Measurements from ENCODE around the gene PKNOX2. TPM values are rescaled to one million over a fixed set of nuclear protein-coding genes. Genes with fewer than 3 reads are reported as not detected.
A peak's percentile ranks its signal among the peaks of the same experiment; 100 is the strongest.

The PKNOX2 gene
- total and polyA plus RNA-seq, 2 of the 8 experiments (the other 6 are each of a cell fraction or from before 2014, with no cell fraction given) = 2.0 TPM

DNA sequence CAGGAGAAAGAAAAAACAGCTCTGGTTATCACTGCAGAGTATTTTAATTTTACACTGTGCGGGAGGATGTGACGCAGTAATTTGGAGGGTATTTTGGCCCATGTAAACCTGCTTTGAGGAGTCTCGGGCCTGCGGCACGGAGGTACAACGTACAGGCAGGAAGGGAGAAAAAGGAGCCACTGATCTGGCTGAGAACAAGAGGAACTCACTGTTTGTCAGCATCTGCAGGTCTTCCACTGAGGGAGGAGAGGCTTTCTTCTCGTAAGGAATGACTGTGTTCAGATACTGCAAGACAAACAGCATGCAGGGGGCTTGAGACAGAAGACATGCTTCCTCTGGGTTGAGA lies 287.5 kb downstream of the PKNOX2 start:
- Histone ChIP-seq H3K23me2 (ENCODE audit: low read depth, low read length) (no peaks in the 10 kb centered on the region), H3K23ac (ENCODE audit: insufficient read length) (no peak overlapping the region), H3K4me1 (replicated peaks in 1 of 4; ENCODE audit: control insufficient read depth in 3 of 4, insufficient read depth in 4 of 4, low read length in 3 of 4) (peaks cover 7 to 13% (median 10%) of the 10 kb centered on the region in 4 experiments; a peak in 6 of 7 replicates), H3K9me3 (ENCODE audit: insufficient read depth in 2 of 2, low read depth in 1 of 2, low read length in 1 of 2) (no peaks in the 10 kb centered on the region), H2BK20ac (ENCODE audit: low read length) (peak overlapping the region; percentile 34; the same call in 1 of the 2 replicates), H2BK15ac (ENCODE audit: low read length) (peak overlapping the region; percentile 36; the same call in 1 of the 2 replicates), H2BK5ac (ENCODE audit: low read depth, low read length) (no peak overlapping the region), H3K18ac (ENCODE audit: extremely low read depth, low read length) (peak overlapping the region; percentile 9; the same call in 1 of the 2 replicates), H2BK12ac (ENCODE audit: low read depth, low read length) (no peak overlapping the region), H3K36me3 (ENCODE audit: control insufficient read depth in 2 of 4, insufficient read depth in 4 of 4, low read length in 3 of 4) (peaks cover 0 to 13% (median 2%) of the 10 kb centered on the region in 4 experiments; a peak in 3 of 8 replicates), H3K4me2 (ENCODE audit: insufficient read depth in 1 of 2, low read depth in 2 of 2, low read length in 2 of 2) (peak overlapping the region in 1 of 2 experiments; percentile 33; a peak in 1 of 4 replicates), H3K27me3 (replicated peaks in 1 of 4; ENCODE audit: control insufficient read depth in 3 of 4, extremely low read depth in 1 of 4, insufficient read depth in 3 of 4, low read length in 3 of 4) (no peaks in the 10 kb centered on the region), H2AFZ (ENCODE audit: low read length) (no peak overlapping the region; the same call in 1 of the 2 replicates), H3K79me1 (ENCODE audit: low read depth, low read length) (no peaks in the 10 kb centered on the region), H4K8ac (ENCODE audit: extremely low read depth, insufficient read depth, low read length) (no peak overlapping the region), H4K91ac (replicated peaks; ENCODE audit: insufficient read length, low read length) (peak overlapping the region; percentile 9), H2BK120ac (replicated peaks; ENCODE audit: low read depth, low read length) (no peak overlapping the region), H3K9ac (replicated peaks in 1 of 4; ENCODE audit: extremely low read depth in 1 of 4, low read depth in 3 of 4, low read length in 3 of 4) (no peak overlapping the region), H3K14ac (ENCODE audit: insufficient read length) (no peak overlapping the region), H4K20me1 (replicated peaks in 1 of 2; ENCODE audit: control insufficient read depth in 1 of 2, insufficient read depth in 2 of 2, low read length in 2 of 2) (no peaks in the 10 kb centered on the region), H3K79me2 (ENCODE audit: control insufficient read depth in 1 of 2, insufficient read depth in 2 of 2, low read length in 2 of 2) (no peaks in the 10 kb centered on the region), H3K4ac (replicated peaks; ENCODE audit: insufficient read length, low read depth, low read length) (no peak overlapping the region), H3K27ac (ENCODE audit: low read depth, low read length) (no peak overlapping the region), H3K56ac (replicated peaks; ENCODE audit: insufficient read length, low read depth, low read length) (no peak overlapping the region), H3K4me3 (ENCODE audit: extremely low read depth in 1 of 4, insufficient read depth in 2 of 4, low read depth in 3 of 4, low read length in 4 of 4) (no peak overlapping the region), H4K5ac (ENCODE audit: insufficient read length, low read depth, low read length) (no peak overlapping the region), H2AK5ac (ENCODE audit: low read depth, low read length) (no peak overlapping the region)
- CTCF ChIA-PET (ENCODE audit: partially characterized antibody) = interaction anchor here (0.6 to 2.3 kb wide), 20 partner anchors 10 to 436 kb away, joined by 3 to 16 read pairs (median 4); partner anchors contain the start of genes HYLS1 and STT3A
- 92% methylated on average over 7 of the region's 7 CpGs; no CpG with 5 or more reads in 1 of the 2 experiments for WGBS, 2 experiments (ENCODE audit: extremely low coverage in 1 of 2, insufficient coverage in 1 of 2, insufficient read length in 1 of 2, insufficient replicate concordance in 2 of 2, low coverage in 1 of 2, low lambda C conversion rate in 2 of 2, missing lambda C conversion rate in 1 of 2)
- TF ChIP-seq TAF1 (IDR thresholded peaks at IDR 0.05; ENCODE audit: low read depth, low read length) = no peak
- no peak for TF ChIP-seq CTCF (IDR thresholded peaks at IDR 0.05; ENCODE audit: control extremely low read depth in 1 of 3, insufficient read depth in 1 of 3, low read depth in 1 of 3, low read length in 3 of 3)
- TF ChIP-seq EZH2 (IDR thresholded peaks at IDR 0.05; ENCODE audit: low read depth, low read length, severe bottlenecking) = no peak
- TF ChIP-seq RAD21 (IDR thresholded peaks at IDR 0.05 in 1 of 2, conservative IDR thresholded peaks at IDR 0.05 in 1 of 2; ENCODE audit: low read depth in 2 of 2, low read length in 2 of 2) = no peak
- no peak for TF ChIP-seq CHD2 (IDR thresholded peaks at IDR 0.05; ENCODE audit: low read length)
- TF ChIP-seq RBBP5 (IDR thresholded peaks at IDR 0.05; ENCODE audit: borderline replicate concordance, low read depth, low read length) = no peak
- no peak for TF ChIP-seq NANOG (IDR thresholded peaks at IDR 0.05; ENCODE audit: insufficient read depth, low read depth, low read length, poor library complexity, severe bottlenecking)
- no peak for TF ChIP-seq GABPA (IDR thresholded peaks at IDR 0.05; ENCODE audit: borderline replicate concordance, insufficient read depth, low read length)
- no peak for TF ChIP-seq SP2 (IDR thresholded peaks at IDR 0.05; ENCODE audit: low read length)
- DNase-seq (ENCODE audit: low read depth in 1 of 2, low spot score in 2 of 2) = peak in 1 of 2 experiments; percentile 45
- POLR2A ChIA-PET (ENCODE audit: partially characterized antibody) = interaction anchor here (1.0 kb wide), 1 partner anchor 12 kb away, joined by 4 read pairs; no protein-coding TSS in a partner anchor
- no peak for FAIRE-seq

All from H1 (cell line).